KMS-11 (cell line): Measurements from ENCODE around the gene SUPT4H1.

Source experiments
- H2AFZ ChIP-seq: fragments of 200-600 bp; sonication (generic); 2 replicates; pipeline ENCODE4 v1.6.1; 2016; ENCODE audit warnings: antibody characterized with exemption, mixed run types, low read depth
- H3K27ac ChIP-seq: fragments of 200-600 bp; sonication (generic); 2 replicates; pipeline ENCODE4 v1.6.1; 2016; ENCODE audit warnings: mild to moderate bottlenecking, mixed run types
- H3K27me3 ChIP-seq: fragments of 200-600 bp; sonication (generic); 2 replicates; pipeline ENCODE4 v1.6.1; 2017; ENCODE audit warnings: mild to moderate bottlenecking, low read depth, mixed run types, moderate library complexity; ENCODE audit not compliant: insufficient read depth
- H3K36me3 ChIP-seq: fragments of 200-600 bp; sonication (generic); 2 replicates; pipeline ENCODE4 v1.6.1; 2017; ENCODE audit warnings: mild to moderate bottlenecking, mixed run types; ENCODE audit not compliant: insufficient read depth
- H3K4me1 ChIP-seq: fragments of 200-600 bp; sonication (generic); 2 replicates; pipeline ENCODE4 v1.6.1; 2016; ENCODE audit warnings: mild to moderate bottlenecking, low read depth, mixed run types; ENCODE audit not compliant: poor library complexity, severe bottlenecking
- H3K4me2 ChIP-seq: fragments of 200-600 bp; sonication (generic); 2 replicates; pipeline ENCODE4 v1.7.0; 2016; ENCODE audit warnings: mild to moderate bottlenecking, mixed run types
- H3K4me3 ChIP-seq: fragments of 200-600 bp; sonication (generic); IDR thresholded peaks from 2 replicates; pipeline ENCODE4 v1.6.1; 2017; ENCODE audit warnings: low read depth, low read length, mixed read lengths; ENCODE audit not compliant: insufficient read depth
- H3K79me2 ChIP-seq: fragments of 200-600 bp; sonication (generic); 2 replicates; pipeline ENCODE4 v1.6.1; 2016; ENCODE audit warnings: low read depth, mixed run types; ENCODE audit not compliant: insufficient read depth
- H3K9ac ChIP-seq: fragments of 200-600 bp; sonication (generic); 2 replicates; pipeline ENCODE4 v1.6.1; 2016; ENCODE audit warnings: mild to moderate bottlenecking, mixed run types
- H4K20me1 ChIP-seq: fragments of 200-600 bp; sonication (generic); 2 replicates; pipeline ENCODE4 v1.6.1; 2016; ENCODE audit warnings: mild to moderate bottlenecking, mixed run types; ENCODE audit not compliant: insufficient read depth
- TF ChIP-seq, protein P1 (sequence below): fragments of 200-600 bp; sonication (generic); conservative IDR thresholded peaks from 2 replicates; pipeline ENCODE4 v1.6.1; 2017; ENCODE audit warnings: low read depth, mild to moderate bottlenecking, antibody characterized with exemption, low read length, moderate library complexity, mixed read lengths

Gene SUPT4H1

DNA sequence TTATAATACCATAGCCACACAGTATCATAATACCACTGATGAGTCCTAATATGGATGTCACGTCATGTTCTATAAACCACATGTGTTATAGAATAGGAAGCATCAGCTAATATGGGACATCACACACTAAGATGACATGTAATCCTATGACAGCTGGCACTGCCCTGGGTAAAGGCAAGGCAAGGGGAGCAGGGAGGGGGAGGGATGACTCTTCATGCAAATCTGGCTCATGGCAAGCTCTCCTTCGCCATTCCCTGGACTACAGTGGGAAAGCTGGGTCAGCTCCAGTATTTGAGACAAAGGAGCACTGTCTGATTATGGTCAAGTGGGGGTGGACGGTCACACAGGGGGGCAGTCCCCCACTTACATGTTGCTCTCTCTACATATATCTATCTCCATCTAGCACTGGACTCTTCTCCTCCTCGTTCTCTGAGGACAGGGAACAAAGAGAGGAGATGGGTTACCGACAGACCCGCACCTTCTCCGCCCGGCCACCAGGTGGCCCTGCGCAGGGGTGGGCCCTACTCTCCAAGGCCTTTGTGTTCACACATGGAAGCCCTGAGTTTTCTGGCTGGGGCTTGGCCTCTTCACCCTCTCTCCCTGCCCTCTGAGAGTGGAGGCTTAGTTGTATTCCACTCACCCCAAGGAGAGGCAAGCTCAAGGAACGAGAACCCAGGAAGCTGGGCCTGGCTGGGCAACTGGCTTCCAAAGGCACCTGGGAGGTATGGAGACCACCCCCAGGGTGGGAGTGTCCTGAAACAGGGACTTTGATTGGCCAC is 47.8 kb downstream of the SUPT4H1 start:
- TF ChIP-seq, protein P1, sequence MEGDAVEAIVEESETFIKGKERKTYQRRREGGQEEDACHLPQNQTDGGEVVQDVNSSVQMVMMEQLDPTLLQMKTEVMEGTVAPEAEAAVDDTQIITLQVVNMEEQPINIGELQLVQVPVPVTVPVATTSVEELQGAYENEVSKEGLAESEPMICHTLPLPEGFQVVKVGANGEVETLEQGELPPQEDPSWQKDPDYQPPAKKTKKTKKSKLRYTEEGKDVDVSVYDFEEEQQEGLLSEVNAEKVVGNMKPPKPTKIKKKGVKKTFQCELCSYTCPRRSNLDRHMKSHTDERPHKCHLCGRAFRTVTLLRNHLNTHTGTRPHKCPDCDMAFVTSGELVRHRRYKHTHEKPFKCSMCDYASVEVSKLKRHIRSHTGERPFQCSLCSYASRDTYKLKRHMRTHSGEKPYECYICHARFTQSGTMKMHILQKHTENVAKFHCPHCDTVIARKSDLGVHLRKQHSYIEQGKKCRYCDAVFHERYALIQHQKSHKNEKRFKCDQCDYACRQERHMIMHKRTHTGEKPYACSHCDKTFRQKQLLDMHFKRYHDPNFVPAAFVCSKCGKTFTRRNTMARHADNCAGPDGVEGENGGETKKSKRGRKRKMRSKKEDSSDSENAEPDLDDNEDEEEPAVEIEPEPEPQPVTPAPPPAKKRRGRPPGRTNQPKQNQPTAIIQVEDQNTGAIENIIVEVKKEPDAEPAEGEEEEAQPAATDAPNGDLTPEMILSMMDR = peak; percentile 91
- no peaks in the 10 kb centered on the region for H4K20me1 ChIP-seq
- H2AFZ ChIP-seq = peak overlapping the region; percentile 43; the same call in 1 of the 2 replicates
- no peak overlapping the region for H3K4me3 ChIP-seq
- H3K27ac ChIP-seq = no peak overlapping the region
- no peaks in the 10 kb centered on the region for H3K36me3 ChIP-seq
- no peak overlapping the region for H3K4me2 ChIP-seq
- no peaks in the 10 kb centered on the region for H3K27me3 ChIP-seq
- no peak overlapping the region for H3K9ac ChIP-seq
- no peaks in the 10 kb centered on the region for H3K79me2 ChIP-seq
- peaks cover 18% of the 10 kb centered on the region for H3K4me1 ChIP-seq

- Histone ChIP-seq H3K9ac (no peak overlapping the region), H3K79me2 (no peaks in the 10 kb centered on the region), H2AFZ (no peak overlapping the region), H3K36me3 (no peaks in the 10 kb centered on the region), H3K4me3 (no peak overlapping the region), H3K4me2 (no peak overlapping the region), H3K4me1 (peaks cover 18% of the 10 kb centered on the region), H3K27ac (no peak overlapping the region), H3K27me3 (no peaks in the 10 kb centered on the region), H4K20me1 (no peaks in the 10 kb centered on the region)
- TF ChIP-seq, protein P1 = no peak
These were observed 48.9 kb downstream of the SUPT4H1 start for GRCh38 chr17:58302919-58303585.

DNA sequence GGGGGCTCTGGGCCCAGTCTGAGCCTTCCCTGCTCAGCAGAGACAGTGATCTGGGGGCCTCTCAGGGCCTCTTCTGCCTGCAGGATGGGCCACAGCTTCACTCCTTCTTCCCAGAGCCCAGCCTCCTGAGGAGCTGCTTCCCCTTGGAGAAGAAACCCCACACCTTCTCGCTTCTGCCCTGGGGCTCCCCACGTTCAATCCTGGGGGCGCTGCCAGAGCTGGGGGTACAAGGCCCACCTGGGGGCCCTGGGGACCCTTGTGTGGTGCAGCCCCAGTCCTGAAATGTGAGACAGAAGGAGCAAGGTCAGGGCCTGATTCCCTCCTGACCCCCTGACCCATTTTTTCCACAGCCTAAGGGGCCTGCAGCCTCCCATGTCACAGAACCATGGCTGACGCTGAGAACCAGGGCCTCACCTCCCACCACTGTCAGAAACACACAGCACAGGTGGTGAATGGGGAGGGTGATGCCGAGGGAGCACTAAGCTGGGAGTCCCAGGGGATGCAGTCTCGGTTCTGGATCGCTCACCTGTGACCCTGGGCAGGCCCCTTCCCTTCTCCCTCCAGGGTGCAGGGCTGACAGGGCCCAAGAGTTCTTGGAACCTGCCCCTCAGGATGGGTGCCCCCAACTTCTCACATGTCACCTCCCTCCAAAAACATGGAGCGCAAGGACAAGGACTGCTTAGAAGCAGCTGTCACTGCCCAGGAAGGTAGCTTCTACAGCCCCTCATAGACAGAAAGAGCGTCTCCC is 49.7 kb downstream of the SUPT4H1 start:
- no peak overlapping the region for H3K4me2 ChIP-seq
- H3K27me3 ChIP-seq = no peaks in the 10 kb centered on the region
- no peak overlapping the region for H3K9ac ChIP-seq

DNA sequence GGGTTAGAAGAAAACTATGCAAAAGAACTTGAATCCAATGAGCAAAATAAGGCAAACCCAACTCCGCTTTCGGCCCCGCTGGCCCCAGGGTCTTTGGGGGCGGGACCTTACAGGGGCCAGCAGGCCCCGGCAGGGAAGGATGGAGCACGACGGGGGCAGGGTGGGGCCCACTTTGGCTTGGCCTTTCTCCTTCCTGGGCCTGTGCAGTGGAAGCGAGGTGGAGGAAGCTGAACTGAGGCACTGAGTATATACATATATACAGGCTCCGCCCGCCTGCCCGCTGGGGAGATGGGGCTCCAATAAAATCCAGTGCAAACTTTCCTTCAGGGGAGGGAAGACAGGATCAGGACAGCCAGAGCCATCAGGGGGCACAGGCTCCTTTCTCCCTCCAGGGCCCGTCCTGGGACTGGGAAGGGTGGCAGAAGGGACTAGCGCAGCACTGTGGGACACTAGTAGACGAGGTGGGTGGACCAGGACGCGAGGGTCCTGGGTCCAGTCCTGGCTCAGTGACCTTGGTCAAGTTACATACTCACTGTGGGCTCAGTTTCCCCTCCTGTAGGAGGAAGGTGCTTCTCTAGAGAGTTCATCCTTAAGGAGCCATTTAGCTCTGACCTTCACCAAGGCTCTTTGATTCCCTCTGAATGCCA is 50.4 kb downstream of the SUPT4H1 start:
- Histone ChIP-seq H4K20me1 (no peaks in the 10 kb centered on the region), H3K36me3 (no peaks in the 10 kb centered on the region), H2AFZ (no peak overlapping the region), H3K4me2 (no peak overlapping the region), H3K27me3 (no peaks in the 10 kb centered on the region), H3K4me1 (peaks cover 18% of the 10 kb centered on the region), H3K4me3 (no peak overlapping the region), H3K79me2 (no peaks in the 10 kb centered on the region), H3K9ac (no peak overlapping the region), H3K27ac (no peak overlapping the region)
- TF ChIP-seq, protein P1 = no peak

More for the DNA sequence above, 49.7 kb downstream of the SUPT4H1 start:
- H3K36me3 ChIP-seq = no peaks in the 10 kb centered on the region
- no peak overlapping the region for H3K27ac ChIP-seq
- TF ChIP-seq, protein P1 = no peak
- no peak overlapping the region for H2AFZ ChIP-seq
- no peaks in the 10 kb centered on the region for H3K79me2 ChIP-seq
- no peak overlapping the region for H3K4me3 ChIP-seq
- peaks cover 18% of the 10 kb centered on the region for H3K4me1 ChIP-seq
- no peaks in the 10 kb centered on the region for H4K20me1 ChIP-seq
